H1 (cell line): ENCODE data around the gene DLX2. TPM values are rescaled to one million over a fixed set of nuclear protein-coding genes. Genes with fewer than 3 reads are reported as not detected.

Source experiments
- CTCF ChIA-PET: fragments of 300-600 bp; sonication (Branson Sonifier 250); formaldehyde crosslinking; loops from one replicate; lab custom pipeline; 2021; ENCODE audit not compliant: partially characterized antibody; lab: Charles Lee
- POLR2A ChIA-PET: fragments of 300-600 bp; sonication (Branson Sonifier 250); formaldehyde crosslinking; loops from one replicate; lab custom pipeline; 2021; ENCODE audit warnings: inconsistent platforms; ENCODE audit not compliant: partially characterized antibody; lab: Charles Lee
- DNase-seq, 2 experiments: peaks; one replicate each; pipeline versions ENCODE4 v3.0.0 to v3.0.0-alpha.2; 2010 to 2022; ENCODE audit warnings: low spot score in 2 of 2, low read depth in 1 of 2, mixed read lengths in 1 of 2
- FAIRE-seq: peaks from 2 replicates; lab custom pipeline; 2011; peaks lifted over from hg19 to GRCh38; lab: Jason Lieb, UNC
- H2AFZ ChIP-seq: 2 replicates; pipeline ENCODE4 v1.8.1; 2012; ENCODE audit warnings: low read length, inconsistent platforms
- H2AK5ac ChIP-seq: 2 replicates; pipeline ENCODE4 v1.6.1; 2013; ENCODE audit warnings: low read depth, low read length
- H2BK120ac ChIP-seq: replicated peaks from 2 replicates; pipeline ENCODE3; 2013; ENCODE audit warnings: low read depth, low read length, inconsistent platforms
- H2BK12ac ChIP-seq: 2 replicates; pipeline ENCODE4 v1.6.1; 2013; ENCODE audit warnings: low read depth, low read length
- H2BK15ac ChIP-seq: 2 replicates; pipeline ENCODE4 v1.6.1; 2013; ENCODE audit warnings: low read length
- H2BK20ac ChIP-seq: 2 replicates; pipeline ENCODE4 v1.6.1; 2013; ENCODE audit warnings: low read length
- H2BK5ac ChIP-seq: 2 replicates; pipeline ENCODE4 v1.6.1; 2013; ENCODE audit warnings: low read depth, low read length
- H3K14ac ChIP-seq: 2 replicates; pipeline ENCODE4 v1.6.1; 2013; ENCODE audit warnings: inconsistent platforms; ENCODE audit not compliant: insufficient read length
- H3K18ac ChIP-seq: 2 replicates; pipeline ENCODE4 v1.6.1; 2013; ENCODE audit warnings: low read length; ENCODE audit errors: extremely low read depth
- H3K23ac ChIP-seq: 2 replicates; pipeline ENCODE4 v1.6.1; 2013; ENCODE audit warnings: inconsistent platforms; ENCODE audit not compliant: insufficient read length
- H3K23me2 ChIP-seq: 2 replicates; pipeline ENCODE4 v1.6.1; 2013; ENCODE audit warnings: low read depth, low read length
- H3K27ac ChIP-seq: 2 replicates; pipeline ENCODE4 v1.6.1; 2011; ENCODE audit warnings: low read depth, low read length, inconsistent platforms
- H3K27me3 ChIP-seq, 4 experiments: replicated peaks in 1 of 4; 1 replicate in 1 of 4; 2 replicates in 3 of 4; pipeline versions ENCODE4 v1.6.1 to v1.8.1; 2011 to 2013; ENCODE audit warnings: low read length in 3 of 4, mild to moderate bottlenecking in 3 of 4, inconsistent platforms in 2 of 4, mixed read lengths in 2 of 4, moderate library complexity in 1 of 4; ENCODE audit not compliant: control insufficient read depth in 3 of 4, insufficient read depth in 3 of 4; ENCODE audit errors: extremely low read depth in 1 of 4
- H3K36me3 ChIP-seq, 4 experiments: 2 replicates each; pipeline versions ENCODE4 v1.6.1 to v1.8.1; 2011 to 2013; ENCODE audit warnings: mild to moderate bottlenecking in 4 of 4, low read length in 3 of 4, moderate library complexity in 2 of 4, control low read depth in 1 of 4, inconsistent platforms in 1 of 4; ENCODE audit not compliant: insufficient read depth in 4 of 4, control insufficient read depth in 2 of 4
- H3K4ac ChIP-seq: replicated peaks from 2 replicates; pipeline ENCODE3; 2013; ENCODE audit warnings: low read length, low read depth, mixed read lengths, inconsistent platforms; ENCODE audit not compliant: insufficient read length
- H3K4me1 ChIP-seq, 4 experiments: replicated peaks in 1 of 4; 1 replicate in 1 of 4; 2 replicates in 3 of 4; pipeline versions ENCODE4 v1.6.1 to v1.8.1; 2011 to 2013; ENCODE audit warnings: low read length in 3 of 4, inconsistent platforms in 2 of 4, mixed read lengths in 1 of 4; ENCODE audit not compliant: insufficient read depth in 4 of 4, control insufficient read depth in 3 of 4
- H3K4me2 ChIP-seq, 2 experiments: 2 replicates each; pipeline versions ENCODE4 v1.6.1 to v1.8.1; 2011 to 2013; ENCODE audit warnings: low read depth in 2 of 2, low read length in 2 of 2, control low read depth in 1 of 2, inconsistent platforms in 1 of 2, mild to moderate bottlenecking in 1 of 2; ENCODE audit not compliant: insufficient read depth in 1 of 2
- H3K4me3 ChIP-seq, 4 experiments: fragments of 200-600, 300-600 bp in 1 of 4; sonication (generic), shearing (Covaris generic), sonication (Bioruptor Twin) in 1 of 4; 2 replicates each; pipeline versions ENCODE4 v1.5.1 to v1.8.1; 2011 to 2016; ENCODE audit warnings: low read length in 4 of 4, low read depth in 3 of 4, control low read depth in 2 of 4, inconsistent platforms in 2 of 4, mild to moderate bottlenecking in 2 of 4, mixed read lengths in 1 of 4, moderate library complexity in 1 of 4; ENCODE audit not compliant: insufficient read depth in 2 of 4; ENCODE audit errors: extremely low read depth in 1 of 4
- H3K56ac ChIP-seq: replicated peaks from 2 replicates; pipeline ENCODE3; 2013; ENCODE audit warnings: low read depth, mild to moderate bottlenecking, mixed read lengths, low read length, inconsistent platforms; ENCODE audit not compliant: insufficient read length
- H3K79me1 ChIP-seq: 2 replicates; pipeline ENCODE4 v1.6.1; 2013; ENCODE audit warnings: low read depth, low read length, control low read depth
- H3K79me2 ChIP-seq, 2 experiments: 2 replicates each; pipeline versions ENCODE4 v1.6.1 to v1.8.1; 2012 to 2013; ENCODE audit warnings: low read length in 2 of 2, mild to moderate bottlenecking in 2 of 2, inconsistent platforms in 1 of 2; ENCODE audit not compliant: insufficient read depth in 2 of 2, control insufficient read depth in 1 of 2
- H3K9ac ChIP-seq, 4 experiments: replicated peaks in 1 of 4; 1 replicate in 1 of 4; 2 replicates in 3 of 4; pipeline versions ENCODE4 v1.6.1 to v1.8.1; 2011 to 2013; ENCODE audit warnings: low read depth in 3 of 4, low read length in 3 of 4, control low read depth in 2 of 4, mild to moderate bottlenecking in 2 of 4, moderate library complexity in 2 of 4, inconsistent platforms in 1 of 4; ENCODE audit errors: extremely low read depth in 1 of 4
- H3K9me3 ChIP-seq, 2 experiments: 2 replicates each; pipeline versions ENCODE4 v1.6.1 to v1.8.1; 2012 to 2013; ENCODE audit warnings: mild to moderate bottlenecking in 2 of 2, moderate library complexity in 2 of 2, control low read depth in 1 of 2, inconsistent platforms in 1 of 2, low read depth in 1 of 2, low read length in 1 of 2, mixed read lengths in 1 of 2; ENCODE audit not compliant: insufficient read depth in 2 of 2
- H4K20me1 ChIP-seq, 2 experiments: replicated peaks in 1 of 2; 2 replicates each; pipeline versions ENCODE3 to v1.8.1; 2011 to 2013; ENCODE audit warnings: inconsistent platforms in 2 of 2, low read length in 2 of 2, mild to moderate bottlenecking in 1 of 2; ENCODE audit not compliant: insufficient read depth in 2 of 2, control insufficient read depth in 1 of 2
- H4K5ac ChIP-seq: 2 replicates; pipeline ENCODE4 v1.6.1; 2013; ENCODE audit warnings: low read length, low read depth, mixed read lengths, inconsistent platforms; ENCODE audit not compliant: insufficient read length
- H4K8ac ChIP-seq: 2 replicates; pipeline ENCODE4 v1.8.0; 2013; ENCODE audit warnings: mild to moderate bottlenecking, moderate library complexity, low read length, inconsistent platforms; ENCODE audit not compliant: insufficient read depth; ENCODE audit errors: extremely low read depth
- H4K91ac ChIP-seq: replicated peaks from 2 replicates; pipeline ENCODE3; 2013; ENCODE audit warnings: low read length, mixed read lengths, inconsistent platforms; ENCODE audit not compliant: insufficient read length
- ATF2 ChIP-seq: IDR thresholded peaks from 2 replicates; pipeline ENCODE4 v1.6.1; 2012; ENCODE audit warnings: low read length, inconsistent platforms
- CREB1 ChIP-seq: IDR thresholded peaks from 2 replicates; pipeline ENCODE4 v1.6.1; 2012; ENCODE audit warnings: inconsistent platforms
- CTCF ChIP-seq, 3 experiments: IDR thresholded peaks; 1 replicate in 2 of 3; 2 replicates in 1 of 3; pipeline versions ENCODE4 v1.5.1 to v1.6.1; 2011; ENCODE audit warnings: low read length in 3 of 3, mild to moderate bottlenecking in 3 of 3, inconsistent platforms in 2 of 3, low read depth in 1 of 3, moderate library complexity in 1 of 3; ENCODE audit not compliant: insufficient read depth in 1 of 3; ENCODE audit errors: control extremely low read depth in 1 of 3
- RAD21 ChIP-seq, 2 experiments: IDR thresholded peaks in 1 of 2; conservative IDR thresholded peaks in 1 of 2; 2 replicates each; pipeline ENCODE4 v1.6.1; 2011; ENCODE audit warnings: low read depth in 2 of 2, low read length in 2 of 2, improper control_type of control experiment in 1 of 2, inconsistent platforms in 1 of 2, mild to moderate bottlenecking in 1 of 2, moderate library complexity in 1 of 2
- SP1 ChIP-seq: IDR thresholded peaks from 2 replicates; pipeline ENCODE4 v1.6.1; 2011; ENCODE audit warnings: low read depth, low read length
- YY1 ChIP-seq: IDR thresholded peaks from 2 replicates; pipeline ENCODE4 v1.6.1; 2011; ENCODE audit warnings: low read depth, mild to moderate bottlenecking, low read length
- WGBS, 2 experiments: shearing (Covaris generic) in 1 of 2; methylation state at CpG; one replicate each; pipeline versions ENCODE4 v1.1.6 to v1.1.7; 2013 to 2015; ENCODE audit warnings: low lambda C conversion rate in 2 of 2, mixed read lengths in 2 of 2, inconsistent platforms in 1 of 2, low coverage in 1 of 2, missing lambda C conversion rate in 1 of 2; ENCODE audit not compliant: insufficient replicate concordance in 2 of 2, insufficient coverage in 1 of 2, insufficient read length in 1 of 2; ENCODE audit errors: extremely low coverage in 1 of 2, missing lambda C conversion rate in 1 of 2; 5-methylcytosine and 5-hydroxymethylcytosine counted together
- polyA plus RNA-seq, 7 experiments: library from polyadenylated mRNA; depleted of rRNA in 3 of 7; stranded (reverse) in 5 of 7; unstranded in 2 of 7; fragments of >200 nt in 5 of 7; fragments of 200-250 nt in 2 of 7; gene quantifications; 1 replicate in 5 of 7; 2 replicates in 1 of 7; 4 replicates in 1 of 7; pipeline versions ENCODE4 v1.2.1 to v1.2.3, GENCODE V29; 2011 to 2013; ENCODE audit warnings: missing spikeins in 2 of 7, mixed read lengths in 2 of 7
- total RNA-seq: library from RNA; stranded (reverse); fragmentation: NEBNext Ultra II Directional; extraction: Animal tissue kit (Norgen Biotek cat#: 25700); gene quantifications from 2 replicates; pipeline ENCODE4 v1.2.1, GENCODE V29; 2021

The DLX2 gene
- total and polyA plus RNA-seq, 2 of the 8 experiments (the other 6 are each of a cell fraction or from before 2014, with no cell fraction given) = 0.45 TPM; not detected in 1

GRCh38 chr2:172103471-172104272 is 972 bp upstream of the DLX2 start:
- Histone ChIP-seq H3K9ac (no peak overlapping the region), H2BK5ac (no peak overlapping the region), H4K91ac (no peak overlapping the region), H3K18ac (no peak overlapping the region), H4K8ac (no peak overlapping the region), H4K5ac (no peak overlapping the region), H3K14ac (no peak overlapping the region), H3K9me3 (no peaks in the 10 kb centered on the region), H4K20me1 (peaks cover 9 to 15% of the 10 kb centered on the region in 2 experiments), H2BK12ac (no peak overlapping the region), H3K4me1 (peaks cover 4 to 38% (median 21%) of the 10 kb centered on the region in 4 experiments), H3K23ac (no peak overlapping the region), H3K23me2 (peaks cover 17% of the 10 kb centered on the region; the same call in 1 of the 2 replicates), H3K36me3 (peaks cover 0 to 11% (median 0%) of the 10 kb centered on the region in 4 experiments; a peak in 1 of 8 replicates), H3K4me3 (peak overlapping the region in 1 of 4 experiments; percentile 59; a peak in 2 of 8 replicates), H2BK120ac (no peak overlapping the region), H3K56ac (no peak overlapping the region), H3K4me2 (peak overlapping the region; percentile 80 to 82), H3K4ac (no peak overlapping the region), H2AFZ (no peak overlapping the region), H3K79me2 (no peaks in the 10 kb centered on the region), H3K79me1 (no peaks in the 10 kb centered on the region), H3K27ac (no peak overlapping the region), H2AK5ac (no peak overlapping the region), H2BK15ac (no peak overlapping the region), H3K27me3 (peaks cover 78 to 100% (median 93%) of the 10 kb centered on the region in 4 experiments), H2BK20ac (no peak overlapping the region)
- FAIRE-seq (no peak), DNase-seq (peak in 1 of 2 experiments; percentile 99)
- ChIA-PET CTCF (interaction anchor here (0.6 to 11.7 kb wide), 24 partner anchors 13 to 532 kb away, joined by 3 to 198 read pairs (median 4); partner anchors contain the start of gene DLX1), POLR2A (interaction anchor here (16.0 kb wide), 1 partner anchor 16 kb away, joined by 184 read pairs; the partner anchor contains the start of gene DLX1)
- 12% methylated on average over 25 of the region's 25 CpGs; no CpG with 5 or more reads in 1 of the 2 experiments for WGBS, 2 experiments
- TF ChIP-seq SP1 = peak; percentile 48
- 0 out of 2 replicates have a peak, but pooled peaks have one; percentile 30 for TF ChIP-seq ATF2
- peak; percentile 91 to 95 for TF ChIP-seq RAD21 (IDR thresholded peaks at IDR 0.05 in 1 of 2, conservative IDR thresholded peaks at IDR 0.05 in 1 of 2; ENCODE audit: low read depth in 2 of 2, low read length in 2 of 2)
- TF ChIP-seq CTCF (IDR thresholded peaks at IDR 0.05; ENCODE audit: control extremely low read depth in 1 of 3, insufficient read depth in 1 of 3, low read depth in 1 of 3, low read length in 3 of 3) = peak in 2 of 3 experiments; percentile 83 to 90; a peak in 3 of 4 replicates
- 0 out of 2 replicates have a peak, but pooled peaks have one; percentile 20 for TF ChIP-seq CREB1
- TF ChIP-seq YY1 = 0 out of 2 replicates have a peak, but pooled peaks have one; percentile 12
